ENCODE data around the gene MXD4. TPM values are rescaled to one million over a fixed set of nuclear protein-coding genes. Genes with fewer than 3 reads are reported as not detected.

Gene MXD4
- total RNA-seq, 1 donor from 2014 or later, result 36.7 TPM

DNA sequence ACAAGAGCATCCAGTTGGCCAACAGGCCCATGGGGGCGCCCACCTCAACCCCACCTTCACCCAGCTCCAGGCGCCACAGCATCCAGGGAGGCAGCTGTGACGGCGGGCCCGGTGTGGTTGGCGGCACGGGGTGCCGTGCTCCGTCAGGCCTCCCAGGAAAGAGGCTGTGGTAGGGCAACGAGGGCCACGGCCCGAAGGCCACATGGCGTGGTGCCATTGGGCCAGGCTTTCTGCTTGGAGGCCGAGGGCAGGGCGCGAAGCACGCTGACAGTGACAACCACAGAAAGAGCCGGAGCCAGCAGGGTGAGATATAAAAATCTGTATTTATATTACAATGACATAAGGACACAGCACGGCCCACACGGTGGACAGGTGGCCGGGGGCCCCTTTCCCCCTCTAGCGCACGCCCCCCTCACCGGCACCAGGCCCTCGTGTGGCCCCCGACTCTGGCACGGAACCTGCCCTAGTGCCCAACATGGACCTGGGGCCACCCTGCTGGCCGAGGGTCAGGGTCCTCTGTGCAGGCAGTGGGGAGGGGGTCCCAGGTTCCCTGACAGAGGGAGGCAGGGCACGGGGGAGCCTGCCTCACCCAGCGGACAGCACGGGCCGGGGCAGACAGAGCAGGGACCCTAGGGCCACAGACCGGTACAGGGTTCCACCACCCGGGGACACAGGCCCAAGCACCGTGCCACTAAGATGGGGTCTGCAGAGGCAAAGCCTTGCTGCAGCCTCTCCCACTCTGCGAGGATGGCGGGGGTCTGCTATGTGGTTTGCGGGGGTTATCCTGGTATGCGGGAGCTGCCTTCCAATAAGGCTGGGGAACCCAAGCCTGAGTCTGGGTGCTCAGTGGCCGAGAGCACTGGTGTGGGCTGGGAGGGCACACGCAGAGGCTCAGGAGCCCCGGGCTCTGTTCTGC lies 14.5 kb downstream of the MXD4 start:
- POLR2A ChIA-PET, result no interaction called here
- Mint-ChIP-seq H3K36me3 (ENCODE audit: low read depth) (peaks cover 24% of the 10 kb centered on the region), H3K9me3 (no peaks in the 10 kb centered on the region), H3K27ac (no peak overlapping the region), H3K4me1 (peaks cover 16% of the 10 kb centered on the region), H3K27me3 (no peaks in the 10 kb centered on the region), H3K4me3 (no peak overlapping the region)
- DNase-seq, result peak; percentile 12
- TF ChIP-seq, protein P1, sequence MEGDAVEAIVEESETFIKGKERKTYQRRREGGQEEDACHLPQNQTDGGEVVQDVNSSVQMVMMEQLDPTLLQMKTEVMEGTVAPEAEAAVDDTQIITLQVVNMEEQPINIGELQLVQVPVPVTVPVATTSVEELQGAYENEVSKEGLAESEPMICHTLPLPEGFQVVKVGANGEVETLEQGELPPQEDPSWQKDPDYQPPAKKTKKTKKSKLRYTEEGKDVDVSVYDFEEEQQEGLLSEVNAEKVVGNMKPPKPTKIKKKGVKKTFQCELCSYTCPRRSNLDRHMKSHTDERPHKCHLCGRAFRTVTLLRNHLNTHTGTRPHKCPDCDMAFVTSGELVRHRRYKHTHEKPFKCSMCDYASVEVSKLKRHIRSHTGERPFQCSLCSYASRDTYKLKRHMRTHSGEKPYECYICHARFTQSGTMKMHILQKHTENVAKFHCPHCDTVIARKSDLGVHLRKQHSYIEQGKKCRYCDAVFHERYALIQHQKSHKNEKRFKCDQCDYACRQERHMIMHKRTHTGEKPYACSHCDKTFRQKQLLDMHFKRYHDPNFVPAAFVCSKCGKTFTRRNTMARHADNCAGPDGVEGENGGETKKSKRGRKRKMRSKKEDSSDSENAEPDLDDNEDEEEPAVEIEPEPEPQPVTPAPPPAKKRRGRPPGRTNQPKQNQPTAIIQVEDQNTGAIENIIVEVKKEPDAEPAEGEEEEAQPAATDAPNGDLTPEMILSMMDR (IDR thresholded peaks at IDR 0.05), result no peak
- intact Hi-C loops (cut with micrococcal nuclease), result loop anchor here (10.0 kb wide), 4 partner anchors 243 to 717 kb away; partner anchors contain the start of genes GRK4, NELFA and NOP14
- CTCF ChIA-PET, result no interaction called here
- no peak for ATAC-seq (ENCODE audit: low read depth)

DNA sequence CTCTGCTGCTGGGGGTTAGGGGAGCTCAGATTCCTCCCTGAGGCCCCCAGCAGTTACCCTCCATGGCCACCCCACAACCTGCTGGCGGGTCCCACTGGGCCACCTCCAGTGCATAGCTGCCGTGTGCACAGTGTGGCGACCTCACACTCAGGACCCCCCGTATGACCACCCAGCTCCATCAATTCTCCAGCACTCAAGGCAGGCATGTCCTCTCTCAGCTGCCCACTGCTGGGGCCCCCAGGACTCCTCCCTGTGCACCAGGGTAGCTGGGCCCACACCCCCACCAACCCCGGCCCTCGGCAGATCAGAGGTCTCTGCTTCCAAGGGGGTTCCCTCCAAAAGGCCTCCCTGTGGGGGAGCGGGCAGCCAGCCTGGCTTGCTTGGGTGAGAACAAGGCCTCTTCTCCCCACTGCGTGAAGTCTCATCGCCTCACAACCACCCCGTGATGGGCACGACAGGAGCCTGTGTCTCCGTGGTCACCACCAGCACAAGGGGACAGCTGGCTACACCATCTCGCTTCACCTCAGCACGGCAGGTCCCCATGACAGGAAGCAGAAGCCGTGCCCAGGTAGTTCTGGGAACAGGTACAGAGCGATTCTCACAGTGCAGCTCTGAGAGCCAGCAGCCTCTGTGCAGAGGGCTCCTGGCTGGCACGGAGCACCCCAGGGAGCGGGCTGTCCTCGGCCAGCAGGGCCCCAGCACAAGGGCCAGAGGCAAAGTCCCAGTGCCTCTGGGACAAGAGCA lies 15.4 kb downstream of the MXD4 start:
- peaks cover 18% of the 10 kb centered on the region for H3K4me1 Mint-ChIP-seq
- TF ChIP-seq, protein P1 (IDR thresholded peaks at IDR 0.05), result no peak
- H3K27ac Mint-ChIP-seq, result no peak overlapping the region
- DNase-seq (peak; percentile 13), ATAC-seq (ENCODE audit: low read depth) (no peak)
- H3K27me3 Mint-ChIP-seq, result no peaks in the 10 kb centered on the region
- CTCF ChIA-PET, result no interaction called here
- no peak overlapping the region for H3K4me3 Mint-ChIP-seq
- H3K36me3 Mint-ChIP-seq (ENCODE audit: low read depth), result peaks cover 20% of the 10 kb centered on the region
- POLR2A ChIA-PET, result interaction anchor here (0.9 kb wide), 1 partner anchor 44 kb away, joined by 3 read pairs; no protein-coding TSS in a partner anchor
- no peaks in the 10 kb centered on the region for H3K9me3 Mint-ChIP-seq
- intact Hi-C loops (cut with micrococcal nuclease), result loop anchor here (10.0 kb wide), 4 partner anchors 242 to 718 kb away; partner anchors contain the start of genes GRK4, NELFA and NOP14

DNA sequence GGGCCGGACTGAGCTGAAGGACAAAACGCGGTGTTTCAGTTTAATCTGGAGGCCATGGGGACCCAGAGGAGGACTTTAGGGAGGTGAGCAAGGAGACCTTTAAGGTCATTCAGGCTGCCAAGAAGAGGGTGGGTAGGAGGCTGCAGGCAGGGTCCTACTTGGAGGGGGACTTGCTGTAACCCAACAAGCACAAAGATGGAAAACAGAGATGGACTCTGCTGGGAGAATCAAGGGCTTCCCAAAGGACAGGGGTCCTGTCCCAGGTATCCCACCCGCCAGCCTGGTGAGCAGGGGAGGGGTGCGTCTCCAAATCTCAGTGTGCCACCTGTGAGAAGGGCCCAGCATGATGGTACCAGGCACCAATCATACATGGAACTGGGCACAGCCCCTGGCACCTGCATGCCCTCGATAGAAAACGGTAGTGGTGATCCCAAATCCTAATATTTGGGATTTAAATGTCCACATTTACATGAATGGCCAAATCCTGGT lies 16.1 kb downstream of the MXD4 start:
- ChIA-PET POLR2A (interaction anchor here (0.9 kb wide), 1 partner anchor 45 kb away, joined by 3 read pairs; no protein-coding TSS in a partner anchor), CTCF (no interaction called here)
- ATAC-seq (ENCODE audit: low read depth), result no peak
- intact Hi-C loops (cut with micrococcal nuclease), result loop anchor here (10.0 kb wide), 4 partner anchors 241 to 719 kb away; partner anchors contain the start of genes GRK4, NELFA and NOP14
- Mint-ChIP-seq H3K36me3 (ENCODE audit: low read depth) (peaks cover 17% of the 10 kb centered on the region), H3K9me3 (no peaks in the 10 kb centered on the region), H3K4me3 (no peak overlapping the region), H3K4me1 (peaks cover 21% of the 10 kb centered on the region), H3K27ac (peak overlapping the region; percentile 9), H3K27me3 (no peaks in the 10 kb centered on the region)
- TF ChIP-seq, protein P1 (IDR thresholded peaks at IDR 0.05), result no peak
- no peak for DNase-seq

DNA sequence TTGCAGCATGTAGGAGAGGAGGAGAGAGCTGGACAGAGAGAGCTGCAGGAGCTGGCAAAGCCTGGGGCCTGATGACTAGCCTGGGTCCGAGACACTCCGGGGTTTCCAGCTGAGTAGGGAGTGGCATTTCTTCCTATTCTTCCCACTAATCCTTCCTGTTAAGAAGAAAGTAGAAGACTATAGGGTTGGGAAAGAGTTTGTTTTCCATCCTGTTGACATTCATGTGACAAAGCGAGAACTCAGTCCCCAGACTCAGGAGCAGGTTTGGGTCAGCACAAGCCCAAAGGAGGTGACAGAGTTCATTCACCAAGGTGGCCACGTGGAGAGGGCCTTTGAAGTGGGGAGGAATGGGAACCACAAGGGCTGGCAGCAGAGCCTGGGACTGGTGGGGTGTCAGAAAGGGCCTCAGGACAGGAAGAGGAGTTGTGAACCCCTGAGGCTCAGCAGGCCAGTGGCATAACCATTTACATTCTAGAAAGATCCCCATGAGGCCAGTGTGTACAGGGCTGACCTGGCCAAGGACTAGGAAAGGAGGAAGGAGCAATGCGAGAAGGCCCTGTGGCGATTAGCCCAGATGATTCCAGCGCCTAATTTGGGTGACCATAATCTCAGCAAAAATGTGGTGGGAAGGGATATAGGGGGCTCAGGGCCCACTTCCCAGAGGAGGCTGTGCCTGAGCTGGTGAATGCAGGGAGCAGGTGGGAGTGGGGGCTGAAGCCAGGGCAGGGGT lies 16.7 kb downstream of the MXD4 start:
- Mint-ChIP-seq H3K9me3 (no peaks in the 10 kb centered on the region), H3K4me1 (peaks cover 27% of the 10 kb centered on the region), H3K27ac (peak overlapping the region; percentile 54), H3K36me3 (ENCODE audit: low read depth) (peaks cover 14% of the 10 kb centered on the region), H3K27me3 (no peaks in the 10 kb centered on the region), H3K4me3 (no peak overlapping the region)
- TF ChIP-seq, protein P1 (IDR thresholded peaks at IDR 0.05), result no peak
- DNase-seq (no peak), ATAC-seq (ENCODE audit: low read depth) (no peak)
- ChIA-PET CTCF (no interaction called here), POLR2A (interaction anchor here (0.9 to 1.6 kb wide), 2 partner anchors 17 to 45 kb away, joined by 3 to 6 read pairs; partner anchors contain the start of gene MXD4)
- intact Hi-C loops (cut with micrococcal nuclease), result loop anchor here (10.0 kb wide), 4 partner anchors 240 to 720 kb away; partner anchors contain the start of genes GRK4, NELFA and NOP14

Data from activated B cell treated with CpG ODN at 0.5 μM for 24 hours (primary cell).